Activated naive CD4-positive, alpha-beta T cell treated with anti-CD3 and anti-CD28 coated beads, Interleukin-2, amount 50 U/mL, for 24 hours (primary cell): ENCODE results near the gene SNRK.

ENCODE experiments used
- H3K27ac Mint-ChIP-seq: one replicate; pipeline ENCODE4 v1.8.0; 2021; ENCODE audit warnings: mild to moderate bottlenecking, mixed read lengths
- H3K27me3 Mint-ChIP-seq: one replicate; pipeline ENCODE4 v1.8.0; 2021; ENCODE audit warnings: mixed read lengths
- H3K36me3 Mint-ChIP-seq: one replicate; pipeline ENCODE4 v1.8.0; 2021; ENCODE audit warnings: mixed read lengths
- H3K4me1 Mint-ChIP-seq: one replicate; pipeline ENCODE4 v1.8.0; 2021; ENCODE audit warnings: mixed read lengths
- H3K4me3 Mint-ChIP-seq: one replicate; pipeline ENCODE4 v1.8.0; 2021; ENCODE audit warnings: mild to moderate bottlenecking, mixed read lengths
- H3K9me3 Mint-ChIP-seq: one replicate; pipeline ENCODE4 v1.8.0; 2021; ENCODE audit warnings: mixed read lengths

SNRK gene

DNA sequence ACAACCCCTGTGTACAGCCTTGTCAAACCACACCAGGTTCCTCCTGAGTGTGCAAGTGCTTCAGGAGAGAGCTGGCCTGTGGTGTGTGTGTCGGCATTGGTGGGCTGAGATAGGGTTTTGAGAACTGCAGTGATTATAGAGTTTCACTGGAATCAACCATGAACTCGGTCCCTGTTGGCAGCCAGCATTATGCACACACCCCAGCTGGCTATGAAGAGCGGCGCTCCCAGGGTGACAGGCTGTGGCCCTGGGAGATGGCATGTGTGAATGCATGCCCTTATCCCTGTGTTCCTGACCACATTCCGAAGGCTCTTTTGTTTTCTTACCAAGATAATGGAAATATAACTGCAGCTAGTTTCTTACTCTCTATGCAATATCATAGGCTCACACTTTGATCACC, 101.8 kb downstream of the SNRK start:
- Mint-ChIP-seq H3K27me3 (no peaks in the 10 kb centered on the region), H3K9me3 (no peaks in the 10 kb centered on the region), H3K27ac (no peak overlapping the region), H3K4me1 (peaks cover 78% of the 10 kb centered on the region), H3K36me3 (peaks cover 5% of the 10 kb centered on the region), H3K4me3 (no peak overlapping the region)

DNA sequence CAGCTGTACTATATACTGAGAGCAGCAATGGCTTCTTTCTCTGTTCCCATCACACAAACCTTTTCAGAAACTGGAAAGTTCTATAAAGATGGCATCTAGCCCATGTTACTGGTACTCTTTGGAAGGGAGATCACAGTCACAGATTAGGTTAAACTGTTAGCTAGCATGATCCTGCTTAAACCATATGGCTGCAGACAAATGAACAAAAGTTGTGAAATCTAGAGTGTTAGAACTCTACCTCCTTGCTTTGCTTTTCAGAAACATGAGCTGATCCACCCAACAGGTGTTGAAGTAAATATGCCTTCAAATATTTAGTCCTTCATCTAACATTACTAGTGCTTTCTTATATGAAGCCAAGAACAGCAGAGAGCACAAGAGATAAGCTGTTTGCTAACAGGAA, 102.6 kb downstream of the SNRK start:
- H3K27me3 Mint-ChIP-seq = no peaks in the 10 kb centered on the region
- no peaks in the 10 kb centered on the region for H3K9me3 Mint-ChIP-seq
- peak overlapping the region; percentile 59 for H3K4me3 Mint-ChIP-seq
- peak overlapping the region; percentile 79 for H3K27ac Mint-ChIP-seq
- H3K4me1 Mint-ChIP-seq = peaks cover 82% of the 10 kb centered on the region
- H3K36me3 Mint-ChIP-seq = peaks cover 5% of the 10 kb centered on the region

DNA sequence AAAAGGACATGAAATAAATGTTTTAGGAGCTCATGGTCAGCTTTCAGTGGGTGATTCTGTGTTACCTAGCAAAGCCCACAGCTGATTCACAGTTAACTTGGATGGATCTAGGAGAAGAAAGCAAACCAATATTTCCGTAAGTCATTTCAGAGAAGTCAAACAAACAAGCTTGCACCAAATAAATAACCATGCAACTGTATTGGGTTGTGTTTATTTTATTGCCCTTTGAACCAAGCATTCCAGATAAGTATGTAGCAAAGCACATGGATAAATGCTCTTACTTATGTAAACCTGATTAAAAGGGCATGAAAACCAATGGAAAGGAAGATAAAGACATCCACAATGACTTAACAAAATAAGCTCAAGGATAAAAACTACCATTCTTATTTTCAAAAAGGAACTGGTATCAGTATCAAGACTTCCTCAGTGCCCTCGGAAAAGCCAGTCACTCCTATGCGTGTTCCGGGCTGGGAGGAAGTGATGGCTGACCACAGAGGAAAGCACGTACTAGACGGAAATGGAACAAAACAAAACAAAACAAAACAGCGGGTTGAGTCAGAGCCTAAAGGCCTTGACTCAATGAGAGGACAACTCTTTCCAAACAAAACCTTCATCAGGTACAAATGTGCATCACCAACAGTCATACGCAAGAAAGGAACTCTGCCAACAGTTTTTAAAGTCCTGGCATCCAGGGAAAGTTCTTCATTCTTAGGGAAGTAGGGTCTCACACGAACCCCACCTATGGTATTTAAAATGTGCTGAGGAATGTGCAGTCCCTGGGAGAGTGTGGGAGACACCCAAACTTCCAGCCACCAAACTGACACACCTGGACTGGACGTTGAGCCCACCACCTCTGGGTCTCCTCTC, 103.3 kb downstream of the SNRK start:
- Mint-ChIP-seq H3K4me3 (peak overlapping the region; percentile 59), H3K36me3 (peaks cover 5% of the 10 kb centered on the region), H3K27ac (peak overlapping the region; percentile 79), H3K4me1 (peaks cover 84% of the 10 kb centered on the region), H3K27me3 (no peaks in the 10 kb centered on the region), H3K9me3 (no peaks in the 10 kb centered on the region)

DNA sequence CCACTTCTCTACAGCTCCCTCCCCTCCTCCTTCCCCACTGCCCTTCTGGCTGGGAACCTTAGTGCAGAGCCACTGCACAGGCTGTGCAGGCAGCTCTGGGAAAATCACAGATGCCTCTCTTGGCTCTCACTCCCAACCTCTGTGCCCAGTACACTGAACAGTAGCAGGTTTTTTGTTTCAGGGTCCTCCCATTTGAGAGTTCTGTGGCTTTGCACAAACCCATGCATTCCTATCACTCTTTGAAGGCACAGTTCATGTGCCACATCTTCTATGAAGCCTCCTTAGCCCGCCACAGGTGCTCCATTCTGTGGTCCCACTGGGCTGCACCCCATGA, 103.9 kb downstream of the SNRK start:
- H3K27ac Mint-ChIP-seq = peak overlapping the region; percentile 79
- H3K4me1 Mint-ChIP-seq = peaks cover 81% of the 10 kb centered on the region
- peak overlapping the region; percentile 59 for H3K4me3 Mint-ChIP-seq
- no peaks in the 10 kb centered on the region for H3K9me3 Mint-ChIP-seq
- H3K36me3 Mint-ChIP-seq = peaks cover 2% of the 10 kb centered on the region
- no peaks in the 10 kb centered on the region for H3K27me3 Mint-ChIP-seq

- no peaks in the 10 kb centered on the region for H3K9me3 Mint-ChIP-seq
- H3K4me3 Mint-ChIP-seq = no peak overlapping the region
- no peaks in the 10 kb centered on the region for H3K36me3 Mint-ChIP-seq
- H3K4me1 Mint-ChIP-seq = peaks cover 70% of the 10 kb centered on the region
- no peaks in the 10 kb centered on the region for H3K27me3 Mint-ChIP-seq
- no peak overlapping the region for H3K27ac Mint-ChIP-seq
Measured at GRCh38 chr3:43391621-43392020, 105.3 kb downstream of the SNRK start.

GRCh38 chr3:43394041-43394554, 107.8 kb downstream of the SNRK start:
- Mint-ChIP-seq H3K36me3 (no peaks in the 10 kb centered on the region), H3K27ac (no peak overlapping the region), H3K4me3 (no peak overlapping the region), H3K9me3 (no peaks in the 10 kb centered on the region), H3K4me1 (peaks cover 49% of the 10 kb centered on the region), H3K27me3 (no peaks in the 10 kb centered on the region)

- Mint-ChIP-seq H3K27me3 (no peaks in the 10 kb centered on the region), H3K36me3 (peaks cover 4% of the 10 kb centered on the region), H3K9me3 (no peaks in the 10 kb centered on the region), H3K4me1 (peaks cover 7% of the 10 kb centered on the region), H3K4me3 (no peak overlapping the region), H3K27ac (no peak overlapping the region)
Measured at GRCh38 chr3:43399034-43399433, 112.7 kb downstream of the SNRK start.

GRCh38 chr3:43400167-43400566, 113.8 kb downstream of the SNRK start:
- Mint-ChIP-seq H3K27me3 (no peaks in the 10 kb centered on the region), H3K27ac (peak overlapping the region; percentile 62), H3K9me3 (no peaks in the 10 kb centered on the region), H3K4me3 (no peak overlapping the region), H3K4me1 (no peaks in the 10 kb centered on the region), H3K36me3 (peaks cover 4% of the 10 kb centered on the region)
